ENCODE results near the gene TMEM273. TPM values are rescaled to one million over a fixed set of nuclear protein-coding genes. Genes with fewer than 3 reads are reported as not detected.
A peak's percentile ranks its signal among the peaks of the same experiment; 100 is the strongest.
"Not testable (repeated sequence)": the region's sequence is repeated elsewhere in the genome, so short reads cannot be mapped to it uniquely, and the experiment has no call there.

The TMEM273 gene
- total RNA-seq, 1 donor from 2014 or later: 8.5 TPM

DNA sequence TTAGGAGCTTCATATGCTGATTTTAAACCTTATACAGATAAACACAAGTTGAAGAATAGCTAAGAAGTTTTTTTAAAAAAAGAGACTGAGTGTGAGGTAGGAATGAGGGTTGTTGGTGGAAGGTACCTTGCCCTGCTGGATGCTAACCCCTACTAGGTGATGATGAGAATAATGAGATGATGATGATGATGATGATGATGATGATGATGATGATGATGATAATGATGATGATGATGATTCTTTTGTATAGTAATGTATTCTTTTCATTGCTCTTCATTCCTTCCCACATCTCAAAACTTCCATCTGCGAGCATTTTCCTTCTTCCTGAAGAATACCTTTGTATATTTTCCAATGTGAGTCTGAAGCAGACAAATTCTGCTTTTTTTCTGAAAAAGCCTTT lies 14.1 kb upstream of the TMEM273 start:
- peaks cover 15% of the 10 kb centered on the region for H3K27me3 Mint-ChIP-seq
- CTCF ChIA-PET: no interaction called here
- H3K36me3 Mint-ChIP-seq (ENCODE audit: low read depth): no peaks in the 10 kb centered on the region
- POLR2A ChIA-PET: no interaction called here
- intact Hi-C loops (cut with micrococcal nuclease): no loop called here
- ATAC-seq (ENCODE audit: low read depth) (no peak), DNase-seq (no peak)
- H3K4me3 Mint-ChIP-seq: no peak overlapping the region
- TF ChIP-seq, protein P1, sequence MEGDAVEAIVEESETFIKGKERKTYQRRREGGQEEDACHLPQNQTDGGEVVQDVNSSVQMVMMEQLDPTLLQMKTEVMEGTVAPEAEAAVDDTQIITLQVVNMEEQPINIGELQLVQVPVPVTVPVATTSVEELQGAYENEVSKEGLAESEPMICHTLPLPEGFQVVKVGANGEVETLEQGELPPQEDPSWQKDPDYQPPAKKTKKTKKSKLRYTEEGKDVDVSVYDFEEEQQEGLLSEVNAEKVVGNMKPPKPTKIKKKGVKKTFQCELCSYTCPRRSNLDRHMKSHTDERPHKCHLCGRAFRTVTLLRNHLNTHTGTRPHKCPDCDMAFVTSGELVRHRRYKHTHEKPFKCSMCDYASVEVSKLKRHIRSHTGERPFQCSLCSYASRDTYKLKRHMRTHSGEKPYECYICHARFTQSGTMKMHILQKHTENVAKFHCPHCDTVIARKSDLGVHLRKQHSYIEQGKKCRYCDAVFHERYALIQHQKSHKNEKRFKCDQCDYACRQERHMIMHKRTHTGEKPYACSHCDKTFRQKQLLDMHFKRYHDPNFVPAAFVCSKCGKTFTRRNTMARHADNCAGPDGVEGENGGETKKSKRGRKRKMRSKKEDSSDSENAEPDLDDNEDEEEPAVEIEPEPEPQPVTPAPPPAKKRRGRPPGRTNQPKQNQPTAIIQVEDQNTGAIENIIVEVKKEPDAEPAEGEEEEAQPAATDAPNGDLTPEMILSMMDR (IDR thresholded peaks at IDR 0.05): no peak
- no peak overlapping the region for H3K27ac Mint-ChIP-seq
- no peaks in the 10 kb centered on the region for H3K4me1 Mint-ChIP-seq
- peaks cover 6% of the 10 kb centered on the region for H3K9me3 Mint-ChIP-seq

GRCh38 chr10:49200854-49201253 lies 12.7 kb upstream of the TMEM273 start:
- DNase-seq: no peak
- intact Hi-C loops (cut with micrococcal nuclease): no loop called here
- no peak overlapping the region for H3K27ac Mint-ChIP-seq
- ChIA-PET CTCF (no interaction called here), POLR2A (no interaction called here)
- H3K27me3 Mint-ChIP-seq: peaks cover 15% of the 10 kb centered on the region
- no peak for ATAC-seq (ENCODE audit: low read depth)
- H3K36me3 Mint-ChIP-seq (ENCODE audit: low read depth): no peaks in the 10 kb centered on the region
- no peaks in the 10 kb centered on the region for H3K4me1 Mint-ChIP-seq
- peaks cover 6% of the 10 kb centered on the region for H3K9me3 Mint-ChIP-seq
- TF ChIP-seq, protein P1 (IDR thresholded peaks at IDR 0.05): no peak
- no peak overlapping the region for H3K4me3 Mint-ChIP-seq

DNA sequence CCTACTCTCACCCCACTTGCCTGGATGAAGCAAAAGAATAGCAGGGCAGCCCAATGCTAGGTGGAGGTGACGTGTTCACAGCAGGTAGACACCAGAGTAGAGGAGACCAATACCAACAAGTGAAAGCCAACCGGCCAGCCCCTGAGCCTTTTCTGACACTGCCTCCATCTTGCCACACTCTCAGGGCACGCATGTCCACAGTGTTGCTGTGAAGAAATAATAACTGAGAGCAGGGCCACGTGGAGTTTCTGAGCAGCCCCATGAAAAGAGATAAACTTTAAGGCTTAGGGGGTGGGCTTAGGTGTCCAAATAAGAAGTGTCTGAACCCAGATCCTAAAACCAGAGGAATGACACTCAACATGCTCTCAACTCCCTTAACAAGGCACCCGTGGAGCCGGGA lies 9.0 kb upstream of the TMEM273 start:
- ChIA-PET CTCF (no interaction called here), POLR2A (no interaction called here)
- no peaks in the 10 kb centered on the region for H3K36me3 Mint-ChIP-seq (ENCODE audit: low read depth)
- H3K27me3 Mint-ChIP-seq: peaks cover 9% of the 10 kb centered on the region
- ATAC-seq (ENCODE audit: low read depth): no peak
- no peak overlapping the region for H3K27ac Mint-ChIP-seq
- DNase-seq: no peak
- TF ChIP-seq, protein P1 (IDR thresholded peaks at IDR 0.05): no peak
- H3K9me3 Mint-ChIP-seq: no peaks in the 10 kb centered on the region
- intact Hi-C loops (cut with micrococcal nuclease): loop anchor here (10.0 kb wide), 1 partner anchor 622 kb away; no protein-coding TSS in a partner anchor
- H3K4me3 Mint-ChIP-seq: no peak overlapping the region
- peaks cover 18% of the 10 kb centered on the region for H3K4me1 Mint-ChIP-seq

DNA sequence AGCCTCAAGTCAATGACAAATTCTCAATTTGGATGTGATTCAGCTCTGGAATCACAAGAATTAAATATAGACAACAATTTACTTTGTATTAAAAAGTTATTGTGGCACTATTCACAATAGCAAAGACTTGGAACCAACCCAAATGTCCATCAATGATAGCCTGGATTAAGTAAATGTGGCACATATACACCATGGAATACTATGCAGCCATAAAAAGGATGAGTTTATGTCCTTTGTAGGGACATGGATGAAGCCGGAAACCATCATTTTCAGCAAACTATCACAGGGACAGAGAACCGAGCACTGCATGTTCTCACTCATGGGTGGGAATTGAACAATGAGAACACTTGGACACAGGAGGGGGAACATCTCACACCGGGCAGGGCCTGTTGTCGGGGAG lies 7.7 kb upstream of the TMEM273 start:
- DNase-seq; H3K27ac Mint-ChIP-seq; CTCF ChIA-PET; H3K36me3 Mint-ChIP-seq (ENCODE audit: low read depth); POLR2A ChIA-PET; H3K4me3 Mint-ChIP-seq; ATAC-seq (ENCODE audit: low read depth); H3K9me3 Mint-ChIP-seq; H3K27me3 Mint-ChIP-seq: not testable (repeated sequence)
- H3K4me1 Mint-ChIP-seq: peaks cover 25% of the 10 kb centered on the region
- intact Hi-C loops (cut with micrococcal nuclease): loop anchor here (10.0 kb wide), 1 partner anchor 621 kb away; no protein-coding TSS in a partner anchor

DNA sequence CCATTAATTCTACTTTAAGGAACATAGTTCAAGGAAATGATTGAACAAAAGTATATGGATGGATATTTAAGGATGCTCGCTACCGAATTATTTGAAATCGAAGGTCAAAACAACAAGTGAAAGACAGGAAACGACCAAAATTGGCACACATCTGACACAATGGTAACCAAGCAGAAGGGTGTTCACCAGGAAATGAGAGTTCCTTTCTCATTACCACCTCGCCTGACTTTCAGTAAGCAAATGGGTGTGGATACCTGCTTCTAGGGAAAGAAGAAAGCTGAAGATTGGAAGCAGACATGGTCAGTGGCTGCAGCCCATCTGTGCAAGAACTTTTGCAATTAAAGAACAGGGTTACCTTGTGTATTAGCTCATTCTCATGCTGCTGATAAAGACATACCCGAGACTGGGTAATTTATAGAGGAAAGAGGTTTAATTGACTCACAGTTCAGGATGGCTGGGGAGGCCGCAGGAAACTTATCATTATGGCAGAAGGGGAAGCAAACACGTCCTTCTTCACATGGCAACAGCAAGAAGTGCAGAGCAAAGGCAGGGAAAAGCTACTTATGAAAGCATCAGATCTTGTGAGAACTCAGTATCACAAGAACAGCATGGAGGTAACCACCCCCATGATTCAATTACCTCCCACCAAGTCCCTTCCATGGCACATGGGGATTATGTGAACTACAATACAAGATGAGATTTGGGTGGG lies 6.2 kb upstream of the TMEM273 start:
- DNase-seq: no peak

More for the DNA sequence above, 6.2 kb upstream of the TMEM273 start:
- Mint-ChIP-seq H3K4me1 (peaks cover 39% of the 10 kb centered on the region), H3K27ac (peak overlapping the region; percentile 76), H3K36me3 (ENCODE audit: low read depth) (no peaks in the 10 kb centered on the region), H3K9me3 (no peaks in the 10 kb centered on the region), H3K4me3 (peak overlapping the region; percentile 16), H3K27me3 (peaks cover 8% of the 10 kb centered on the region)
- intact Hi-C loops (cut with micrococcal nuclease): loop anchor here (5.0 to 10.0 kb wide), 2 partner anchors 63 to 620 kb away; no protein-coding TSS in a partner anchor
- no peak for ATAC-seq (ENCODE audit: low read depth)
- TF ChIP-seq, protein P1 (IDR thresholded peaks at IDR 0.05): no peak
- ChIA-PET POLR2A (no interaction called here), CTCF (no interaction called here)

Measured in activated B cell treated with CpG ODN at 0.5 μM for 24 hours (primary cell).